ENCODE measurements around the gene CCDC167.

CCDC167 gene

GRCh38 chr6:37499433-37500293, at the start of gene CCDC167:
CCDC167 (minus strand) TSS chr6:37499893; CDS start chr6:37499863, 30 bp downstream.
- no peak for TF ChIP-seq CTCF (IDR thresholded peaks at IDR 0.05)

- no peak for TF ChIP-seq CTCF (IDR thresholded peaks at IDR 0.05)
These were observed 49.5 kb upstream of the CCDC167 start for GRCh38 chr6:37549154-37549553.

GRCh38 chr6:37548067-37548674, 48.5 kb upstream of the CCDC167 start:
- no peak for TF ChIP-seq CTCF (IDR thresholded peaks at IDR 0.05)

- TF ChIP-seq CTCF (IDR thresholded peaks at IDR 0.05): no peak
These were observed 47.9 kb upstream of the CCDC167 start for GRCh38 chr6:37547564-37548061.

- TF ChIP-seq CTCF (IDR thresholded peaks at IDR 0.05): no peak
These were observed 46.6 kb upstream of the CCDC167 start for GRCh38 chr6:37546141-37546871.

- no peak for TF ChIP-seq CTCF (IDR thresholded peaks at IDR 0.05)
These were observed 44.8 kb upstream of the CCDC167 start for GRCh38 chr6:37544530-37544929.

- no peak for TF ChIP-seq CTCF (IDR thresholded peaks at IDR 0.05)
These were observed 43.7 kb upstream of the CCDC167 start for GRCh38 chr6:37543361-37543760.
